Neural cell (in vitro differentiated cells): ENCODE data around the gene ARAP2. TPM values are rescaled to one million over a fixed set of nuclear protein-coding genes. Genes with fewer than 3 reads are reported as not detected.

ENCODE experiments used
- H2AFZ ChIP-seq: fragments of 200-600, 300-800 bp; sonication (generic), shearing (Covaris generic); 2 replicates; pipeline ENCODE4 v1.6.0; 2014; ENCODE audit warnings: low read depth, mild to moderate bottlenecking, antibody characterized with exemption, low read length, moderate library complexity
- H3F3A ChIP-seq: fragments of 200-600 bp; shearing (Covaris generic); 2 replicates; pipeline ENCODE4 v1.6.1; 2016; ENCODE audit warnings: mild to moderate bottlenecking, moderate library complexity, mixed read lengths, antibody characterized with exemption, low read length; ENCODE audit not compliant: insufficient read depth, poor library complexity, severe bottlenecking
- H3K27ac ChIP-seq: fragments of 200-600, 300-800 bp; sonication (generic), shearing (Covaris generic); 2 replicates; pipeline ENCODE4 v1.5.1; 2014; ENCODE audit warnings: mild to moderate bottlenecking, low read length, moderate library complexity
- H3K27me3 ChIP-seq: fragments of 300-800, 200-600 bp; sonication (generic), shearing (Covaris generic); 2 replicates; pipeline ENCODE4 v1.6.0; 2014; ENCODE audit warnings: mild to moderate bottlenecking, low read depth, low read length, moderate library complexity; ENCODE audit not compliant: insufficient read depth
- H3K36me3 ChIP-seq: fragments of 300-800, 200-600 bp; sonication (generic), shearing (Covaris generic); 2 replicates; pipeline ENCODE4 v1.5.1; 2014; ENCODE audit warnings: mild to moderate bottlenecking, antibody characterized with exemption, low read length, moderate library complexity; ENCODE audit not compliant: insufficient read depth
- H3K4me2 ChIP-seq: fragments of 300-800, 200-600 bp; sonication (generic), shearing (Covaris generic); 2 replicates; pipeline ENCODE4 v1.6.0; 2014; ENCODE audit warnings: mild to moderate bottlenecking, low read length
- H3K4me3 ChIP-seq: fragments of 300-800, 200-600 bp; sonication (generic), shearing (Covaris generic); 2 replicates; pipeline ENCODE4 v1.5.1; 2014; ENCODE audit warnings: mild to moderate bottlenecking, low read length, moderate library complexity
- H3K79me2 ChIP-seq: fragments of 200-600 bp; shearing (Covaris generic); replicated peaks from 2 replicates; pipeline ENCODE4 v1.6.0; 2014; ENCODE audit warnings: mild to moderate bottlenecking, low read length, moderate library complexity; ENCODE audit not compliant: insufficient read depth
- H3K9ac ChIP-seq: fragments of 300-800, 200-600 bp; sonication (generic), shearing (Covaris generic); 2 replicates; pipeline ENCODE4 v1.6.1; 2016; ENCODE audit warnings: mild to moderate bottlenecking, low read length, mixed read lengths
- H3K9me2 ChIP-seq: fragments of 200-600 bp; shearing (Covaris generic); 2 replicates; pipeline ENCODE4 v1.6.1; 2016; ENCODE audit warnings: mild to moderate bottlenecking, low read length, mixed read lengths; ENCODE audit not compliant: insufficient read depth
- H3K9me3 ChIP-seq: fragments of 200-600, 300-800 bp; sonication (generic), shearing (Covaris generic); 2 replicates; pipeline ENCODE4 v1.6.1; 2016; ENCODE audit warnings: mild to moderate bottlenecking, mixed run types, low read length, moderate library complexity, mixed read lengths
- H4K20me1 ChIP-seq: fragments of 200-600 bp; shearing (Covaris generic); 2 replicates; pipeline ENCODE4 v1.6.1; 2016; ENCODE audit warnings: mild to moderate bottlenecking, mixed run types; ENCODE audit not compliant: insufficient read depth
- CTCF ChIP-seq: fragments of 450-650 bp; IDR thresholded peaks from 2 replicates; pipeline ENCODE4 v1.5.1; 2014; ENCODE audit warnings: antibody characterized with exemption, mild to moderate bottlenecking, moderate library complexity; ENCODE audit not compliant: poor library complexity, severe bottlenecking
- EP300 ChIP-seq: fragments of 450-650 bp; conservative IDR thresholded peaks from 2 replicates; pipeline ENCODE4 v1.6.1; 2014; ENCODE audit warnings: antibody characterized with exemption, mild to moderate bottlenecking, moderate library complexity; ENCODE audit not compliant: poor library complexity, severe bottlenecking
- EZH2 ChIP-seq: fragments of 200-600, 300-800 bp; shearing (Covaris generic), sonication (generic); IDR thresholded peaks from 2 replicates; pipeline ENCODE4 v1.6.1; 2014; ENCODE audit warnings: antibody characterized with exemption, low read length, borderline replicate concordance, mild to moderate bottlenecking; ENCODE audit not compliant: insufficient read depth, poor library complexity, severe bottlenecking
- MXI1 ChIP-seq: fragments of 450-650 bp; conservative IDR thresholded peaks from 2 replicates; pipeline ENCODE4 v1.6.1; 2014; ENCODE audit warnings: antibody characterized with exemption, mild to moderate bottlenecking; ENCODE audit not compliant: poor library complexity, severe bottlenecking
- POLR2AphosphoS5 ChIP-seq: IDR thresholded peaks from 2 replicates; pipeline ENCODE4 v1.6.1; 2012
- RAD21 ChIP-seq: fragments of 450-650 bp; conservative IDR thresholded peaks from 2 replicates; pipeline ENCODE4 v1.6.1; 2014; ENCODE audit warnings: antibody characterized with exemption, mild to moderate bottlenecking, moderate library complexity
- REST ChIP-seq: IDR thresholded peaks from 2 replicates; pipeline ENCODE4 v1.6.1; 2012; ENCODE audit warnings: borderline replicate concordance
- SMC3 ChIP-seq: fragments of 450-650 bp; conservative IDR thresholded peaks from 2 replicates; pipeline ENCODE4 v1.6.1; 2014; ENCODE audit warnings: antibody characterized with exemption, mild to moderate bottlenecking, moderate library complexity; ENCODE audit not compliant: poor library complexity
- TAF1 ChIP-seq: IDR thresholded peaks from 2 replicates; pipeline ENCODE4 v1.6.1; 2012; ENCODE audit warnings: low read depth
- polyA plus RNA-seq: library from polyadenylated mRNA; depleted of rRNA; stranded (reverse); fragments of >200 nt; gene quantifications from 2 replicates; pipeline ENCODE4 v1.2.3, GENCODE V29; 2014

Gene ARAP2
- polyA plus RNA-seq, 1 donor from 2014 or later: 2.1 TPM

GRCh38 chr4:36283912-36284465 is 39.7 kb upstream of the ARAP2 start:
- Histone ChIP-seq H3K4me2 (no peak overlapping the region), H3K4me3 (no peak overlapping the region), H3K27ac (no peak overlapping the region), H2AFZ (no peak overlapping the region), H3K9ac (no peak overlapping the region), H3K79me2 (no peaks in the 10 kb centered on the region), H3K9me3 (no peaks in the 10 kb centered on the region), H3K27me3 (no peaks in the 10 kb centered on the region), H3K36me3 (no peaks in the 10 kb centered on the region), H3F3A (no peaks in the 10 kb centered on the region), H4K20me1 (no peaks in the 10 kb centered on the region), H3K9me2 (no peaks in the 10 kb centered on the region)
- TF ChIP-seq SMC3: no peak
- no peak for TF ChIP-seq MXI1
- TF ChIP-seq CTCF: no peak
- TF ChIP-seq EP300: no peak
- no peak for TF ChIP-seq RAD21
- TF ChIP-seq TAF1: no peak
- no peak for TF ChIP-seq EZH2
- no peak for TF ChIP-seq POLR2AphosphoS5
- TF ChIP-seq REST: no peak

GRCh38 chr4:36282503-36283030 is 38.3 kb upstream of the ARAP2 start:
- no peaks in the 10 kb centered on the region for H3F3A ChIP-seq
- H3K27me3 ChIP-seq: no peaks in the 10 kb centered on the region
- no peaks in the 10 kb centered on the region for H3K79me2 ChIP-seq
- no peak overlapping the region for H3K9ac ChIP-seq
- no peak overlapping the region for H3K27ac ChIP-seq
- H3K9me2 ChIP-seq: no peaks in the 10 kb centered on the region
- no peaks in the 10 kb centered on the region for H4K20me1 ChIP-seq
- no peaks in the 10 kb centered on the region for H3K36me3 ChIP-seq
- no peaks in the 10 kb centered on the region for H3K9me3 ChIP-seq
- no peak for TF ChIP-seq EP300
- no peak for TF ChIP-seq SMC3
- no peak for TF ChIP-seq RAD21
- TF ChIP-seq MXI1: no peak
- no peak for TF ChIP-seq CTCF
- TF ChIP-seq POLR2AphosphoS5: no peak
- no peak overlapping the region for H3K4me2 ChIP-seq
- no peak overlapping the region for H2AFZ ChIP-seq
- H3K4me3 ChIP-seq: no peak overlapping the region
